IPS-NIHi11 (cell line): ENCODE measurements around the gene C14orf119.

Experiments
- DNase-seq: peaks from one replicate; pipeline ENCODE4 v3.0.0; 2012; ENCODE audit warnings: mixed read lengths, low spot score

The C14orf119 gene

GRCh38 chr14:23109769-23110168, 14.5 kb downstream of the C14orf119 start:
- no peak for DNase-seq

DNA sequence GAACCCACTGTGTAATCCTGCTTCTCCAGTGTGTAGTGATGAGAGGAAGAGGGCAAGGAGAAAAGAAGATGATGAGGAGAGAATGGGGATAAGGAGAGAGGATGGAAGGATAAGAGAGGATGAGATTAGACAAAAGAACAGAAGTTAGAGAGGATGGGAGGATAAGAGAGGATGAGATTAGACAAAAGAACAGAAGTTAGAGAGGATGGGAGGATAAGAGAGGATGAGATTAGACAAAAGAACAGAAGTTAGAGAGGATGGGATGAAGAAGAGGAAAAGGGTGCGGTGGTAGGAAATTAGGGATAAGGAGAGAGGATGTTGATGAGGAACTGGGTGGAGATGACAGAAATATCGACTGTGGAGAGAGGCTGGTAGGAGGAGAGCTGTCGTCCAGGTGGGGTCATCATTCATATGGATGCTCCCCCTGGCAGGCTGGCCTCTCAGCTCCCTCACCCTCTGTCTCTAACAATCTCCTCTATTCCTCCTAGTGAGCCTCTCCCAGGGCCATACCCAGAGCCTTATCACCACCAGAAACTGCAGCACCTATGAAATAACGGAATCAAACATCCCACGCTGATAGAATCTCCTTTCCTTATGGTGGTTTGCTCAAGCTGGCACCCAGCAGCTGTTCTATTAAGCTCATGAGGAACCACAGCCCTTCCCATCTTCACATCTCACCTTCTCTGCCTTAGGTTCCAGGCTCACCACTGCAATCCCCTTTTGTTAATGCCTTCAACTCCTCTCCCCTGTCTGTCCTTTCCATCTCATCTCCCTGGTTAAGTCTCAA, 15.5 kb downstream of the C14orf119 start:
- DNase-seq = no peak

- no peak for DNase-seq
These were observed 17.3 kb downstream of the C14orf119 start for GRCh38 chr14:23112359-23113178.

DNA sequence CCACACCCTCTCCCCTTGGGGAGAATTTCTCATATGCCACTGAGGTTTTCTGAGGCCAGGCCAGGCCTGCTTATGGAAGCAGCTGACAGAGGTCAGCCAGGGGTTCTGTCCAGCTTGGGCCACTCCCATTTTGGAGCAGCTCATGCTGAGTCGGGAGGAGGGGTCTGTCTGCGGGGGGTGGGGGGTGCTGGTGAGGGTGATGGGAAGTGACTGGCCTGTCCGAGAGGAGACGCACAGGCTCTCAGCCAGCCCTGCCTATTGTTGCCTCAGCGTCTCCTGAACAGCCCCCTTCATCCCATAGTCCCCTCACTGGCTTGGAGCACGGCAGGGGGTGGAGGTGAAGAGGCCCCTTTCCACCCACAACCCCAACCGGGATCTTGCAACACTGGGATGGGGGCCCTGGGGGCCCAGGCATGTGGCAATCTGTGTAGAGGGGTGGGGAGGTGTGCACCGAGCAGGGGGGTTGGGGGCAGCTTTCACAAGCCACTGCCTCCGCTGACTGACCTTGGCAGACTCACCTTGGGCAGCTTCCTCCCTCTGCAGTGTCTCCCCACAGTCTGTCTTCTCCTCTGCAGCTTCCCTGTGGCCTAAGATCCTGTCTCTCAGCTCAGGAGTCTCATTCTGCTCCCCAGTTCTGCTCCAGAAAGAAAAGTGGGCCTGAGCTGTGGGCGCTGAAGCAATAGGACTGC, 18.3 kb downstream of the C14orf119 start:
- no peak for DNase-seq

DNA sequence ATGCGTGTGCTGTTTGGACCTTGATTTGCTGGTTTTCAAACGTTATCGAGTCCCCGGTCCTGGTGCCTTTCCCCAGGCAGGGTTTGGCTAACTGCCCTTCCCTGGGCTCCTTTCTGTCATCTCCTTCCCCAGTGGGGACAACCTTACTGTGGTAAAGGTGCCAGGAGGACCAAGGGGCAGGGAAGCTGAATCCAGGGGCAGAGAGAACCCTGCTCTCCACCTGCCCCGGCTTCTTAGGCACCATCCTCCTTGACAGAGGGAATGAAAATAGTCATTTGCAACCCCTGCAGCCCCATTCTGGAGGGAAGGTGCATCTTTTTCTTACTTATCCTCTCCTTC, 18.8 kb downstream of the C14orf119 start:
- DNase-seq = no peak

DNA sequence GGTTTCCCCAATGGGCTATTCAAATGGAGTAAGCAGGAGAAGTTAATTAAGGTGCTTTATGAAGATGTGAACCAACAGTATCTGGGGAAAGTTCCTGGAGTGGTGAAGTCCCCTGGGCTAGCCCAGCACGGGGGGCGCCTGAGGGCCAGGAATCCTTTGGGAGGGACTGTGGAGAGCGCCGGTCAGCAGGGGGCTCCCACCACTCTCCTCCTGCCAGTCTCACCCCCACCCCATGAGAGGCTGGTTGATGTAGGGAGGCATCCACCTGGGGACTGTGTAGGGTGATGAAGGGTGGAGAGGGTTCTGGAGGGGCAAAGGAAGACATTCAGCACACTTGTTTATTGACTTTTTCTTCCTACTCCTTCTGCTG, 19.3 kb downstream of the C14orf119 start:
- no peak for DNase-seq

GRCh38 chr14:23115039-23115731, 19.9 kb downstream of the C14orf119 start:
- no peak for DNase-seq

- no peak for DNase-seq
These were observed 20.6 kb downstream of the C14orf119 start for GRCh38 chr14:23115918-23116317.

GRCh38 chr14:23117371-23118020, 22.2 kb downstream of the C14orf119 start:
- DNase-seq = no peak

- no peak for DNase-seq
These were observed 23.4 kb downstream of the C14orf119 start, which contains the start of gene CEBPE for GRCh38 chr14:23118506-23119362. Gene CEBPE (minus strand): TSS chr14:23119255. CDS start chr14:23119091, 164 bp downstream.

DNA sequence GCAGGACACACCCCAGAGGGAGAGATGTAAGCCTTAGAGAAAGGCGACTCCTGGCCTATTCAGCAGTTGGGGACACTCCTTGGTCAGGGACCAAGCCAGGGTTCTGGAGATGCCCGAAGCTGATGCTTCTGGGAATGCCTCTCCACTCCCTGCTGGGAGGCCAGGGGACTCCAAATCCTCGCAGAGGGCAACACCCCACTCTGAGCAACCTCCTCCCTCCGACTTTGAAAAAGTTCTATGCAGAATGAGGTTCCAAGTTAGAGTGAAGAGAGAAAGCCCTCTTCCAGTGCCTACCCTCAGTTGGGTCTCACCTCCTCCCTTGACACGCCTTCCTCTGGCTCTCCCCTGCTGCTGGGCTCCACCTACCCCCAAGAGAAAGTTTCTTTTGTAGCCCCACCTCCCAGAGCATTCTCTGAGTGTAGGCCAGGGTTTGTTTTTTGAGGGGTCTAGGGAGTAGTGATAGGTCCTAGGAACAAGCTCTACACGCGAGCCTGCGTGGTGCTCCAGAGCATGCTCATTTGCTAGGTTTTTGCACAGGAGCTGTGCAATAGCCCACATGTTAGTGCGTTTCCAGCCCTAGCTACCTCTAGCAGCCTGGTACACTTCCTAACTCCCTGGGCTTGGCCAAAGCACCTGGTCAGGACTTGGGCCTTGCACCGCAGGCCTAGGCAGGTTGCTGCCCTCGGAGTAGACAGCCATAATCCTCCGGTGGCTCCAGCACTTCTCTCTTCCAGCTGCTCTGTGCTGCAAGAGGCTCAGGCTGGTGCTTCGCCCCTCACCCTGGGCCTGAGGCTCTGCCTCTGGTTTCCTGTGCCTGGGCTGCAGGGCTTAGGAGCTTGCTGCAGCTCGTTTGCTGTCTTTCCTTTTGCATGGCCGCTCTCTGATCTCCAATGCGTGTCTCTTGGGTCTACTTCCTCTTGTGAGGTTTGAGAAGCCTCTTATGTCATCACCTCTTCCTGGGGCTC, 24.3 kb downstream of the C14orf119 start:
- no peak for DNase-seq

DNA sequence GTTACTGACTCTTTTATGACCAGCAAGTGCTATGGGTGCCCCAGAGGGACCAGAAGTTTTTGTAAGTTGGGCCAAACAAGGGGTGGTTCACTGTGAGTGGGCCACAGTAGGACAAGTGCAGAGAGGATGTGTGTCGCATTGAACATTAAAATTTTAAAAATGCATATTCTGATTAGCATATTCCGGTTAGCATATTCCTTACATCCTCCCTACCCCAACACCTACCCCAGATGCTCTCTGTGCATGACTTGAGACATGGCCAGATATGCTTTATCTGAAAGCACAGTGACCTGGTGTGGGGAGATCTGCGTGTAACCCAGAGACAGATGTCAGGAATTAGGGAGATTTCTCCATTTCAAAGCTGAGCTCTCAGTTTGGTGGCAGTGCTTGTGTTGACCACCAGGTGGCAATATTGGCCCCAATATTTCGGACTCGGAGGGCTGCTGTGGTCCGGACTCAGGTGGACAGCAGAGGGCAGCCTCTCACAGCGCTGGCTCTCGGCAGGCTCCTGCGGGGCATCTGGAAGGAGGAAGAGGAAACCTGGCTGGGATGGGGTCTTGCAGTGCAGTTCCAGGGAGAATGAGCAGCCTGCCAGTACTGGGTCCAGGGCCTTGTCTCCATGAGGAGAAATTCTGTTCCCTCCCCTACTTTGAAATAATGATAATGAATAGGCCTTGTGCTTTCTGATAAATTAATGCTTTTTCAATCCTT, 25.4 kb downstream of the C14orf119 start:
- DNase-seq = peak; percentile 94

GRCh38 chr14:23121361-23121771, 26.1 kb downstream of the C14orf119 start:
- DNase-seq = no peak

GRCh38 chr14:23122086-23122485, 26.8 kb downstream of the C14orf119 start:
- no peak for DNase-seq

- DNase-seq = no peak
These were observed 28.1 kb downstream of the C14orf119 start for GRCh38 chr14:23123419-23123818.

- DNase-seq = no peak
These were observed 29.1 kb downstream of the C14orf119 start for GRCh38 chr14:23124337-23124954.

GRCh38 chr14:23125011-23125410, 29.7 kb downstream of the C14orf119 start:
- DNase-seq = no peak

GRCh38 chr14:23125933-23126524, 30.7 kb downstream of the C14orf119 start:
- DNase-seq = peak; percentile 51
